HG03521 (cell line): ENCODE data around the gene CCDC177.
"Not testable (repeated sequence)": the region's sequence is repeated elsewhere in the genome, so short reads cannot be mapped to it uniquely, and the experiment has no call there.

Experiments used
- ATAC-seq: cut with Tn5 transposase; IDR thresholded peaks from one replicate; pipeline ENCODE4 v1.9.1; 2021; ENCODE audit warnings: mild to moderate bottlenecking, moderate library complexity; ENCODE audit not compliant: unreplicated experiment

CCDC177 gene

DNA sequence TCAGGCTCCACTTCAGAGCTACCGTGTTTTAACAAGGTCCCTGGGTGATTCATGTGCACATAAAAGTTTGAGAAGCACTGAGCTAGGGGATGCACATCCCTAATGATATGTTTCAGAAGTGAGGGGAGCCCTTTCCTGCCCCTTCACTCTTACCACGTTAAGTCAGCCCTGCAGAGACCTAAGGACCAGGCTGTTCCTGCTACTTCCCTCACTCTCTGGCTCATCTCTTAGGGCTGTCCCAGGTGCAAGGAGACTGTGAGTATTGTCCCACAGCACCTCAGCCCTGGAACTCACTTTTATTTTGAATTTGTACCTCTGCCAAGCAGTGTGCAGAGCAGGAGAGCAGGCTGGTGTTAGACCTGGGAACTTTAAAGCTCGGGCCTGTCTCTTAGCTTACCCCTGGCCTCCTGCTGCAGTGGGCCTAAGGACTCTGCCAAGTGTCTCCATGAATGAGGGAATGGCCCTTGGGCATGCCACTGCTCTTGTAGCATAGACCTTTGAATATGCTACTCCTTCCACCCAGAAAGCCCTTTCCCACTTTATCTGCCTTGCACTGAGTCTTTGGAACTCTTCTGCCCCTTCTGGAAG lies 25.7 kb upstream of the CCDC177 start:
- ATAC-seq = no peak

DNA sequence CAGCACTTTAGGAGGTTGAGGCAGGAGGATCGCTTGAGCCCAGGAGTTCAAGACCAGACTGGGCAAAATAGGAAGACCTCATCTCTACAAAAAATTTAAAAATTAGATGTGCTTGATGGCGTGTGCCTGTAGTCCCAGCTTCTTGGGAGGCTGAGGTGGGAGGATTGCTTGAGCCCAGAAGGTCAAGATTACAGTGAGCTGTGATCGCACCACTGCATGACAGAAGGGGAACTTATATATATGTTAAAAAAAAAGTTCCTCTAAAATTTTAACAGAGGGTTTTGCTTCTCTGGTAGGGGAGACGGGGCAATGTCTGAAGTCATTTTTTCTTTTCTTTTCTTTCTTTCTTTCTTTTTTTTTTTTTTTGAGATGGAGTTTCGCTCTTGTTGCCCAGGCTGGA lies 24.8 kb upstream of the CCDC177 start:
- not testable (repeated sequence) for ATAC-seq

DNA sequence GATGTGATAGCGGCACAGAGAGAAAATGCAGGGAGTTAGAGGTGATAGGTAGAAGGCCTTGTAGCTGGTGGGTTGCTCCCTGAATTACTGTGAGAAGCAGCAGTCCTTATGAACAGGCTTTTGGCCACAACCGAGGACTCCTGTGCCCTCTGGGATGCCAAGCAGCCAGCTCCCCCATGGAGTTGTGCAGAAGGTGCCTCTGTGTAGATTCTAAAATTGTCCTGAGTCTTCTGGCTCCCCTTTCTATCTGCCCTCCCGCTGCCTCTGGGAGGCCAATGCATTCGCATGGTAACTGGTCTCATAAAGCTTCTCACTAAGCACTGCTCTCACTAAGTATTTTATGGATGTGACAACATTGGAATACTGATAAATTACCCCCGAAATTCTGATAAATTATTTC lies 20.7 kb upstream of the CCDC177 start:
- no peak for ATAC-seq

DNA sequence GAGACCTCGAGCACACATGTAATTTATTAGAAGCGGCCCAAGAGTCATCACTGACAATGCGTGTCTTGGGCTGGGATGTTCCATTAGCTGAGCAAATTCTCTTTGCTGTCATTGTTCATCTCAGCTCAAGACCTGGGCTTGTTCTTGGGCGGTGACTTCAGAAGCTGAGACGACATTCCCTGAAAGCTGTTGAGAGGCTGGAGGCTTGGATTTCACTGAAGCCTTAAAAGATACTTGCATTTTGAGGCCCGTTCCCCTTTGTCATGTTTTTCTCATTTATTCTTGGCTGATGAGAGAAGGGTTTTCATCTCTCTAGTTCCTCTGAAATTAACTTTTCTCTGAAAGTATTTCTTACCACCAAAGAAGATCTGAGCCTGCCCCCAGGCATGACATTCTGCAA lies 20.2 kb upstream of the CCDC177 start:
- no peak for ATAC-seq

DNA sequence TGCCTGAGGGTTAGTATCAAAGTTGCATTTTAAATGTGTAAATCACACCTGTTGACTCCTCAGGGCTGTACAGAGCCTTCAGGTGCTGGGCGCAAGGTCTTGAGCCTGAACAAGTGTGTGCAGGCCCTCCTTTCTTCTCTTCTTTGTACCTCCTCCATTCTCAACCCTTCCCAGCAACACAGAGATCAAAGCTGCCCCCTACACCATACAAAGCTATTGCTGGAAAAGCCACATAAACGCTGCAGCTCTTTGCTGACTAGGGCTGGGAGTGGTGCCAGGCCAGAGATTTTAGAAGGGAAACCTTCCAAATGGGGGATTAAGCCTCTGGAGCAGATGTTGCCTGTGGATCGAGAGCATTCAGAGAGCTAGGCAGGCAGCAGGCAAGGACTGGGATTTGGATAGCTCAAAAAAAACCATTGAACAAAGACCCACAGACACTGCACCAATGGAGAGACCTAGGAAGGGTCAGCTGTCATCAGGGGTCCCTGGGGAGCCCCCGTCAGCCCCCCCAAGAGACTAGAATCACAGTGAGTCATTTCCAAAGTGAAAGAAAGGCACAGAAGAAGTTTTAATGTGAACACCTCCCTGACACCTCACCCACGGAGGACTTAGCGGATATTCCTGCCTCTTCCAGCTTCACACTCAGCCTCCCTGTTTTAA lies 18.5 kb upstream of the CCDC177 start:
- ATAC-seq = no peak

DNA sequence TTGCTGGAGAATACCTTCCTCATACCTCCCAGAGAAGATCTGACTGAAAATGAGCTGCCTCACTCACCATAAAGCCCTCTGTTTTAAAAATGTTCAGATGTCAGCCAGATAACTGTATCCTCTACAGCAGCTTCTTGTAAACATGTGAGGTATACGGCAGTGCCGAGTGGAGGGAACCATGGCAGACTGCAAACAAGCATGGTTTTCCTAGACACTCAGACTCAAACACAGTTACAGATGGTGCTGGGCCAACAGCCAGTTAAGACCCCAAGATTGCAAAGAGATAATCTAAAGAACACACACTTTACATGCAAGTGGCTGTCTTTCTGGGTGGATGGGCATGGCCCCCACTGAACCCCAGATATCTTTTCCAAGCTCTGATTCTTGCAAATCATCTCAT lies 16.6 kb upstream of the CCDC177 start:
- ATAC-seq = no peak

DNA sequence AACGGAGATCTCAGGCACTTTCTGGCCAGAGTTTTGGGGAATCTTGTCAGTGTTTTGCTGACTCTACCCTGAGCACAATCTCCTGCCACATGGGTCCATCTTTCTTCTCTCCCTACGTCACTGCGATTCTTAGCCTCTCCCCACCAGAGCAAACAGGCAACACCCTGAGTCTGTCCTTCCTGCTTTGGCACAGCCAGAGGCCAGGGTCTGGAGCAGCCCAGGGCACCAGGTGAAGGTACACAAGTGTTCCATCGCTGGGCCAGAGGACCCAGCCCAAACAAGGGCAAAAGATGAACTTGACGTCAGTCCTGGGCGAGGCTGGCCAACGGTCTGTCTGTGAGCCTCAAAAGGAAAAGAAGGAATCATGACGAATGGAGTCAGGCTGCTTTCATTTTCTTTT lies 12.7 kb upstream of the CCDC177 start:
- ATAC-seq = no peak

DNA sequence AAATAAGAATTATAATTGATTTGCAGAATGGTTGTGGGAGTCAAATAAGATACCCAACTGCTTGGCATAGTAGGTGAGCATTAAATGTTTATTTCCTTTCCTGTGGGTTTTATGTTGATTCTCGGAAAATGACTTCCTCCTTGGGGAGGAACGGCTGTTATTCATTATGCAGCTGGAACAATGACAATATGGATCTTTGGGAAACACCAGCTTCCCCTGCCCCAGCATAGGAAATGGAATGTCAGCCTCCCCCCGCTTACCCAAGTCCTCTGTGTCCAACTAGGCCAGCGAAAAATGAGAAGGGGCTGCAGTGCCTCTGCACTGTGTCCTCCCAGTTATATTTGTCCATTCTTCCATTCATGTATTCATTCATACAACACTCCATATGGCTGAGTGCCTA lies 11.7 kb upstream of the CCDC177 start:
- ATAC-seq = no peak

DNA sequence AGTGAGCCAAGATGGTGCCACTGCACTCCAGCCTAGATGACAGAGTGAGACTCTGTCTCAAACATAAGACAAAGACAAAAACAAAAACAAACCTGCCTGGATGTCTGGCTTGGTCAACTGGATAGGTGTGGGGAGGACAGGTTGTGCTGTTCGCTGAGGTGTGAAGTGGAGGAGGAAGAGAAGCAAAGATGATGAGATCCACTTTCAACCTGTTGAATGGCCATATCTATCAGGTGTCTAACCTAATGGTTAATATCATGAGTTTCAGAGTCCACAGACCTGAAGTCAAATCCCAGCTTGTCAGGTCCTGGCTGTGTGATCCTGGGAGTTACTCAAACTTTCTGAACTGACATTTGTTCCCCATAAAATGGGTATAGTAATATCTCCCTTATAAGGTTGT lies 9.7 kb upstream of the CCDC177 start:
- ATAC-seq = no peak

DNA sequence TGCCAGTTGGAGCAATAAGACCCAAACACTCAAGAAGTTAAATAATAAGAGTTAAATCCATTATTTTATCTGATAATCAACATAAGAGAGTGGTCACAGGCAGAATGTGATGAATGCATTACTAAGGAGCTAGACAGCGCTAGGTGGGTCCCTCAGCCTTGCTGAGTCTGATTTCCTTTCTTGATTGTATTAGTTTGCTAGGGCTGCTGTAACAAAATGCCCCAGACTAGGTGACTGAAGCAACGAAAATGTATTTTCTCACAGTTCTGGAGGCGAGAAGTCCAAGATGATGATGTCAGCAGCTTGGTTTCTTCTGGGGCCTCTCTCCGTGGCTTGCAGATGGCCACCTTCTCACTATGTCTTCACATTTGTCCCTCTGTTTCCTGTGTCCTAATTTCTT lies 8.2 kb upstream of the CCDC177 start:
- no peak for ATAC-seq

DNA sequence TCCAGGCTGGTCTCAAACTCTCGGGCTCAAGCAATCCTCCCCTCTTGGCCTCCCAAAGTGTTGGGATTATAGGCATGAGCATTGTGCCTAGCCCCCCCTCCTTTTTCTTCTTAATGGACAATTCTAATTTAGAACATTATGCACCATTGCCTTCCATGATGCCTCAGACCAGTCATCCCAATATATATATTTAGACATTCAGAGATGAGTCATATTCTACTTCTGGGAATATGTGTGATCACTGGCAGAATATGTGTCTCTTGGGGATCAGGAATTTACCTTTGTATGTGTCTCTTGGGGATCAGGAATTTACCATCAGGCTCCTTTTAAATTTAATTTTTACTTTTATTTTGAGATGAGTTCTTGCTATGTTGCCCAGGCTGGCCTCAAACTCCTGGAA lies 7.5 kb upstream of the CCDC177 start:
- ATAC-seq = no peak

DNA sequence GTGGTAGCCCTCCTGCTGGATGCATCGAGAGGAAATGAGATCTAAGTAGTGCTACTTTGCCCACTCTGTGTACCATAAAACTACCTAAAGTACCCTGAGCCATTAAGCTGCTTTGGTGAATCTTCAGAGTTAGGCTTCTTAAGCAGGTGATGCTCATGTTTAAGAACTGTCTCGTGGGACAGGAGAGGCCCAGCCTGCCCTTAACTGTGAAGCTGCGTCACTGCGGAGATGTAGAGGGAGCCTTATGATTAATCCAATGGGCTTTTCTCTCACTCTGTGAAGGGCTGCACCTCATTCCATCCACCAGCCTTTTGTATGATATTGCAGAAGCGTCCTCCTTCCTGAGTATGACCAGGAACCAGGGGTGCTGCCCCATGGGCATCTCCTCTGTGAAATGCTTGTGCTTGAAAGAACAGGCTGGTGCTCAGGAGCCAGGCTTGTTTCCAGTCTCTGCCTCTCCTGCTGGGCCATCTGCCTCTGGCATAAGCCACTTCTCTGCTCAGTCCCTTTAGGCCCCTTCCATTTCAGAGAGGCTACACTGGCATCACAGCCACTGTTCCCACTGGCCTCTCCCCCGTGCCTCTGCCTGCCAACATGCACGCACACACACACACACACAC lies 6.8 kb upstream of the CCDC177 start:
- ATAC-seq = no peak

DNA sequence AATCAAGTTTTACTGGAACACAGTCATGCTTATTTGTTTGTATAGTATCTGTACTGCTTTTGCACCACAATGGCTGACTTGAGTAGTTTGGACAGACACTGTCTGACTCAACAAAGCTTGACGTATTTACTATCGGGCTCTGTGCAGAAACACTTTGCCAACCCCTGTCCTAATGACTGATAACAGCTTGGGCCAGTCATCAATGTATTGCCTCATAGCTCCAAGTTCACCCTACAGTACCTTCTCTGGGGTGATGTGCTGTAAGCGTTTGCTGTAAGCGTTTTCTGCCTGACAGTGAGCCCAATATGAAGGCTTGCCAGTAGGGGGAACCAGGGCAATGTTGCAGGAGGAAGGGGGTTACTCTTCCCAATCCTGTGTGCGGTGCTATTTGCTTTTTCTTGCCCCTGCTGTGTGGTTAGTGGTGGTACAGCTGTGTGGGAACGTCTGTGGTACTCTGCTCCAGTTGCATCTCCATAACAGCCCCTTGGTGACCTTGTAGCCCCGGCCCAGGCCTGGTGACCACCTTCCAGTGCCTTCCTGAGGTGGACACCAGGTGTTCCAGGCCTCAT lies 5.4 kb upstream of the CCDC177 start:
- ATAC-seq = no peak

DNA sequence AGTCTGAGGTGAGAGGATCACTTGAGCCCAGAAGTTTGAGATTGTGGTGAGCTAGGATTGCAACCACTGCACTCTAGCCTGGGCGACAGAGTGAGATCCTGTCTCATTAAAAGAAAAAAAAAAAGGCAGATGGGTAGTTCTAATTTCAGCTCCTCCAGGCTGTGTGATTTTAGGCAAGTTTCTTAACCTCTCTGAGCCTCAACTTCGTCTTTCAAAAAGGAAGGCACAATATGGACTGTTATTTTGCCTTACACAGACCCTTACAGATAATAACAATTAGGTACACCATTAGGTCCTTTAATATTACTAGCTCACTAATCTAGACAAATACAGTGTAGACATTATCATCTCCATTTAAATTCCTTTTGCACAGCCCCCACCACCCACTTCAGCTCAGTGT lies 4.8 kb upstream of the CCDC177 start:
- no peak for ATAC-seq

DNA sequence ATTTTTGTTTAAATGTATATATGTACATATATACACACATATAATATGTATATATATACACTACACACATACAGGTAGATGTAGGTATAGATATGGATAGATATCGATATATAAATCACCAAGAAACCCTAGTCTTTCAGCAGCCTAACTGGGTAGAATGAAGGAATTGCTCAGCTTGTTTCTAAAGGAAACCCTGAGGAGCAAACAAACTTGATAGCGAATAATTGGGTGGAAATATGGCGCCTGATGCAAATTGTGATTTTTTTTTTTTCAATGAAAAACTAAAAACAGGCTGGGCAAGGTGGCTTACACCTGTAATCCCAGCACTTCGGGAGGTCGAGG lies 254 bp upstream of the CCDC177 start:
- ATAC-seq = no peak

DNA sequence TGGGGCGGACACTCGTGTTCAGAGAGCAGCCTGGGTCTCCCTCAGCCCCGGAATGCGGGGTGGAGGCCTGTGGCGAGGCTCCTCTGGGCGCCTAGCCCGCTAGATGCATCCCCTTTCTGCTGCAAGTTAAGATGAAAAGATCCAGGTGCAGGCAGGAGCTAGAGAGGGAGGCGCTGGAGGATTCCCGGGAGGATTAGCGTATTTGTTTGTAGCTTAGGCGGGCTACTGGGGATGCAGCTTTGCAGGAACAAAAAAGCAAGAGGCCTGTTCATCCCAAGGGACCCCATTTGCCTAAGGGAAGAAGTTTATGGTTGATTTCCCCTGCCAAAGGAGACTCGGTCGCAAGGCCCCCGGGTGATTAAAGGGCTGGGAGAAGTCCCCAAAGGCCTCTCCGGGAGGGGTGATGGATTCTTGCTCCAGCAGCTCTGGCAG lies 824 bp downstream of the CCDC177 start:
- no peak for ATAC-seq

DNA sequence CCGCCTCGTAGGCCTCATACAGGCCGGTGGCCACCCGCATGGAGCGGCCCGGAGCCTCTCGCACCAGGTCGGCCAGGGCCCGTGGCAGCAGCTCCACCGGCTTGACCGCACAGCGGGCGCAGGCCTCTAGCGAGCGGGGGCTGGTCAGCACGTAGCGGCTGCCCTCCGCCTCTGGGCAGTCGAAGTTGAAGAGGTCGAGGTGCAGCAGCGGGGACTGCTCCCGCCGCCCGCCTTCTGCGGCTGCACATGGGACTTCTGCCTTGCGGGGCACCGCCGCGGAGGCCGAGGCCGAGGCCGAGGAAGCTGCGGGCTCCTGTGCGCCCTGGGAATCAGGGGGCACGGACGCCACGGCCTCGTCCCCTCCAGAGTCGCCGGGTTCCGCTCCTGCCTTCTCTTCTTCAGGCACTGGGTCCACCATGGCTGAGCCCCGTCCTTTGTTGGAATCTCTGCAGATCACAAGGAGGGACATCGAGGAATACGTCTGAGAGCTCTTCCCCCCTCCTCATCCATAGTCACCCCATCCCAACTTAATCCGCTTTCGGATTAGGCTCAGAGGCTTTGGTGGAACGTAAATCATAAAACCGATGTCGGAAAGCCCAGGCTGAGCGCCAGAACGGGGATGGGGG lies 1.4 kb downstream of the CCDC177 start:
- no peak for ATAC-seq

DNA sequence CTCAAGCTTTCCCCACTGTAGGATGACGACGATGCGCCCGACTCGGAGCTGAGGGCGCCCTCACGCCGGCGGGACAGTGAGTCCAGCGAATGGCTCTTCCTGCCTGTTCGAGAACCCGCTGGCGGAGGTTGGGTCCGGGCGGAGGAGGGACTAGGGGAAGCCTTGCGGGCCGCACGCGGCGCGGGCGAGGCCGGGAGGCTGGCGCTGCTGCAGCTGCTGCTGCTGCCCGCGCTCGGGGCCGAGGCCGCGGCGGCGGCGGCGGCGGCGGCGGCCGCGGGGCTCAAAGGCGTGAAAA lies 1.9 kb downstream of the CCDC177 start:
- no peak for ATAC-seq

DNA sequence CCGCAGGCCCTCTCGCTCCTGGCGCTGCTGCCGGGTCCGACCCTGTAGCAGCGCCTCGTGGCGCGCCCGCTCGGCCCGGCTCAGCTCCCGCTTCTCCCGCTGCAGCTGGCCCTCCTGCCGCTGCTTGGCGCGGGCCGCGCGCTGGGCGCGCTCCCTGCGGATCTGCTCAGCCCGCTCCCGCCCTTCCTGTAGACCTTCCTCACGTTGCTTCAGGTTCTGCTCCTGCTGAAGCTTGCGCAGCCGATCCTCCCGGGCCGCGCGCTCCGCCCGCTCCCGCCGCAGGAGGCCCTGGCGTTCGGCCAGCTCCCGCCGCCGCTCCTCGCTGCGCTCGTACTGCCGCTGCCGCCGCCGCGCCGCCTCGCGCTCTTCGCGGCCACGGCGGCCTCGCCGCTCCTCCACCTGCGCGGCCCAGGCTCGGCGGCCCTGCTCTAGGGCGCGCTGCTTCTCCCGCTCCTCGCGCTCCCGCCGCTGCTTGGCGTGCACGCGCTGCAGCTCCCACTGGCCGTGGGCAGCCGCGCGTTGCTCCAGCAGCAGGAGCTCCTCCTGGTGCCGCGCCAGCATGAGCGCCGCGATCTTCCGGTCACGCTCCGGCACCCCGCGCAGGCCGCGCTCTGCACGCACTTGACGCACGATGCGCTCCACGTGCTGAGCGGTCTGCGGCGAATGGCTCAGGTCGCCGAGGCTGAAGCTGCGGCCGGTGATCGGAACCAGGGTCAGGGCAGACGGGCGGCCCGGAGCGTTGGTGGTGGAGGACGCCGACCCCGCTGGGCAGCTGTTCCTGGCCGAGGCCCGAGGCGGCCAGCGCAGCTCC lies 2.4 kb downstream of the CCDC177 start:
- no peak for ATAC-seq

DNA sequence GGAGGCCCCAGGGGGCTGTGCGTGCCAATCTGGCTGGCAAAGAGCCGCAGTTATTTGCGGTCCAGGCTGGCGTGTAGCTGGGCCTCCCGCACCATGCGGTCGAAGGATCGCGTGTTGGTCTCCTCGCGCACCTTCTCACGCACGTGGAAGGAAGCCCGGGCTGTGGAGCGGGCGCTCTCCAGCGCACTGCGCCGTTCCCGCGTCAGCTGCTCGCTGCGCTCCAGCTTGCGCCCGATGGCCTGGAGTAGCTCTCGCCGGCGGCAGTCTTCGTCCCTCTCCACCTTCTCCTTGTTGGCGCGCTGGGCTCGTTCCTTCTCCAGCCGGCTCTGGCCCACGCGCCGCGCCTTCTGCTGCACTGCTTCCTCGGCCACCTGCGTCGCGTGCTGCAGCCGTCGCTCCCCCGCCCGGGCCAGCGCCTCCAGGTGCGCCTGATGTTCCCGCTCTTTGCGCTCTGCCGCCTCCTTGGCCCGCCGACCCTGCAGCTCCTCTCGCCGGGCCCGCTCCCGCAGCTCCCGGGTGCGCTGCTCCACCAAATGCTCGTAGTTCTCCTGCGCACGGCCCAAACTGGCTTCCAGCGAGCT lies 3.1 kb downstream of the CCDC177 start:
- no peak for ATAC-seq

DNA sequence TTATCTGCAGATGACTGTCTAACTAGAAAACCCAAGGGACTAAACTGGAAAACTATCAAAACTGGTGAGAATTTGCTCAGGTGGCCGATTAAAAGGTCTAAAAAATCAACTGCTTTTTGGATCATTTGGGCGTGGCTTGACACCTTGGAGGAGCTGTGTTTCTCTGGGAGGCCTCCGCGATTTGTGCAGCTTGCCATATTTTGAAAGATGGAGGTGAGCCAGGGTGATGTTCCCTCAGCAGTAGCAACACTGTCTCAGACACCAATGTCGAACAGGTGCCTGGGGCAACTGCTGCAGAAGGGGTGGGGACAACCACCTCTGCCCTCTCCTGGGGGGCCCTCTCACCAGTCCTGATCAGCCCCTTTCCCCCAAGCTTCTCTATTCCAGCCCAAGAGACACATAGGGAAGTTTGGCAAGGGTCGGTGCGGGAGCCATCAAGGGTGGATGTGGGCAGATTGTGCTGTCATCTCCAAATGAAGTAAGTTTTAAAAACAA lies 3.8 kb downstream of the CCDC177 start:
- no peak for ATAC-seq
